ENCODE measurements around the gene NEK6.
"Not testable (repeated sequence)": the region's sequence is repeated elsewhere in the genome, so short reads cannot be mapped to it uniquely, and the experiment has no call there.

Gene NEK6

GRCh38 chr9:124231095-124231737 is 26.5 kb upstream of the NEK6 start:
- no peak for DNase-seq

GRCh38 chr9:124238546-124239140 is 19.1 kb upstream of the NEK6 start:
- DNase-seq = no peak

GRCh38 chr9:124239249-124240073 is 18.3 kb upstream of the NEK6 start:
- no peak for DNase-seq

GRCh38 chr9:124242331-124243194 is 15.2 kb upstream of the NEK6 start:
- no peak for DNase-seq

- not testable (repeated sequence) for DNase-seq
These were observed 10.4 kb upstream of the NEK6 start for GRCh38 chr9:124247393-124247792.

- DNase-seq = no peak
These were observed 9.7 kb upstream of the NEK6 start for GRCh38 chr9:124248066-124248465.

GRCh38 chr9:124248960-124249359 is 8.8 kb upstream of the NEK6 start:
- DNase-seq = no peak

- no peak for DNase-seq
These were observed 6.5 kb upstream of the NEK6 start for GRCh38 chr9:124251204-124251603.

- DNase-seq = peak; percentile 18
These were observed 6.0 kb upstream of the NEK6 start for GRCh38 chr9:124251605-124252378.

GRCh38 chr9:124252878-124253277 is 4.9 kb upstream of the NEK6 start:
- not testable (repeated sequence) for DNase-seq

GRCh38 chr9:124254261-124254682 is 3.5 kb upstream of the NEK6 start:
- DNase-seq = no peak

- DNase-seq = no peak
These were observed 2.5 kb upstream of the NEK6 start for GRCh38 chr9:124255222-124255621.

GRCh38 chr9:124256517-124257069 is 1.2 kb upstream of the NEK6 start:
- DNase-seq = peak; percentile 71

- DNase-seq = no peak
These were observed 492 bp upstream of the NEK6 start for GRCh38 chr9:124257070-124257843.

GRCh38 chr9:124258607-124259157 is 933 bp downstream of the NEK6 start:
- DNase-seq = no peak

GRCh38 chr9:124259158-124259808 is 1.5 kb downstream of the NEK6 start:
- no peak for DNase-seq

GRCh38 chr9:124260769-124261603 is 3.2 kb downstream of the NEK6 start:
- no peak for DNase-seq

GRCh38 chr9:124261736-124262648 is 4.2 kb downstream of the NEK6 start:
- DNase-seq = no peak
